Measurements from ENCODE around the gene PTRH2.
"Not testable (repeated sequence)": the region's sequence is repeated elsewhere in the genome, so short reads cannot be mapped to it uniquely, and the experiment has no call there.

The PTRH2 gene

DNA sequence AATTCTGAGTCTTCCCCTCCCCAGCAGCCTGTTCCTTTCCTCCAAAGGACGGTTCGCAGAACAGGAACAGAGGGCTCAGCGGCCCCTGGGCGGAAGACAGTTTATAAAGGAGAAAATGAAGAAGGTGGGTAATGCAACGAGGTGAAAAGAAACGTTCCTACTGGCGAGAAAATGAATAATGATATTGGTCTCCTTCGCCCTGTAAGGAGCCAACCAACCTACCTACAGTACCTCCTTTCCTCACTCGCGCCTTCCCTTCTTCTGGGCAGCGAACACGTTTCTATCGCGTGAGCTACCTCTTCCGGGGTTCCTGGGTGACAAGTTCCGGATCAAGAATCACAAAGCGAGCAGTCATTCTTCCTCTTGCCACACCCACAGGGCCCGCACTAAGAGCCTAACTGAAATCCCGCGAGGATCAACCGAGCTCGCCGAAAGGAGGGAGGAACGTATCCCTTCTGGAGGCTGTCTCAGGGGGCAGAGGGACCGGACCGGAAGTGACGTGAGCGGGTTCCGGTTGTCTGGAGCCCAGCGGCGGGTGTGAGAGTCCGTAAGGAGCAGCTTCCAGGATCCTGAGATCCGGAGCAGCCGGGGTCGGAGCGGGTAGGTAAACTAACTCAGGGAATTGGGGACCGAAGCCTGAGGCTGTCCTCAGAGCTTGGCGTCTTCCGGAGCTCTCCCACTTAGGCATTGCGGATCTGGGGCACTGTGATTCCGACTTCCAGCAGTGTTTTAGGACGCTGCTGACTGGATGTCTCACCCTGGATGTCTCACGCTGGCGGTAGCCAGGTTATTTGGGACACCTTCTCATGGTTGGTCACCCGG is at the start of gene PTRH2, which contains the start of gene VMP1:
Gene PTRH2, minus strand, starts transcription at position 282 of the 822 bp plus-strand sequence. CDS start 9,452 bp downstream, outside the sequence.
Gene VMP1, plus strand, starts transcription at position 506 of the 822 bp plus-strand sequence. CDS start 23,793 bp downstream, outside the sequence.
- H3K4me1 ChIP-seq (ENCODE audit: control insufficient read depth, insufficient read depth, low read length, unreplicated experiment) = peaks cover 20% of the 10 kb centered on the region
- no peaks in the 10 kb centered on the region for H3K27me3 ChIP-seq (ENCODE audit: insufficient read depth, low read length)
- no peaks in the 10 kb centered on the region for H3K36me3 ChIP-seq (ENCODE audit: insufficient read depth, low read length)
- H3K79me2 ChIP-seq (ENCODE audit: control insufficient read depth, insufficient read depth, low read length, unreplicated experiment) = peaks cover 95% of the 10 kb centered on the region
- peak within 1 kb of the TSS; percentile 90 for H3K27ac ChIP-seq (ENCODE audit: low read depth, low read length)
- peak within 1 kb of the TSS; percentile 100 for H3K4me3 ChIP-seq (ENCODE audit: low read depth, low read length)
- peak within 1 kb of the TSS; percentile 70 for H2AFZ ChIP-seq (ENCODE audit: low read length, unreplicated experiment)

DNA sequence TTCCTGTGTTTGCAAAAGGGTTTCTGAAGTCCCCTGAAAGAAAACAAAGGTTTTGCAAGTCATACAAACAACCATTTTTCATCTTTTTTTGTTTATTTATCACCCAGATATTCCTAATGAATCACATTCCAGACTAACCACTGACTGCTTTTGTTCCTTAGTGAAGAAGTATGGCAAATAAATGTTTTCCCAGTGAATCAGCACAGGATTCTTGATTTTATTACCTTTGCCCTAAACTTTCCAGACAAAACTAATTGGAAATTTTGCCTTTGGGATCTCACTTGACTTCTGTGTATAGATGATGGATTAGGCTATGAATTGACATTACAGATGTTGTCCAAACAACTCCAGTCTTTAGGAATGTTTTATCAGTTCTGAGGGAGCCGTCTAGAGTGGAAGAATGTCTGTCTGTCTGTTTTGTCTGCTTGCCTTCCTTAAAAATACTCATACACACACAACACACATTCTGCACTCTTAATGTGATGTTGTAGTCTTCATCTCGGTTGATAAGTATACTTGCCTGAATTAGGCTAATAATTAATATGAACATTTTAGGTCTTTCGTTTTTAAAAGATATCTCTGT is 49.1 kb upstream of the PTRH2 start:
- H3K4me1 ChIP-seq (ENCODE audit: control insufficient read depth, insufficient read depth, low read length, unreplicated experiment) = peaks cover 50% of the 10 kb centered on the region
- H2AFZ ChIP-seq (ENCODE audit: low read length, unreplicated experiment) = no peak overlapping the region
- H3K27ac ChIP-seq (ENCODE audit: low read depth, low read length) = peak overlapping the region; percentile 98
- H3K36me3 ChIP-seq (ENCODE audit: insufficient read depth, low read length) = peaks cover 14% of the 10 kb centered on the region
- H3K79me2 ChIP-seq (ENCODE audit: control insufficient read depth, insufficient read depth, low read length, unreplicated experiment) = peaks cover 17% of the 10 kb centered on the region
- no peaks in the 10 kb centered on the region for H3K27me3 ChIP-seq (ENCODE audit: insufficient read depth, low read length)
- peak overlapping the region; percentile 52 for H3K4me3 ChIP-seq (ENCODE audit: low read depth, low read length)

DNA sequence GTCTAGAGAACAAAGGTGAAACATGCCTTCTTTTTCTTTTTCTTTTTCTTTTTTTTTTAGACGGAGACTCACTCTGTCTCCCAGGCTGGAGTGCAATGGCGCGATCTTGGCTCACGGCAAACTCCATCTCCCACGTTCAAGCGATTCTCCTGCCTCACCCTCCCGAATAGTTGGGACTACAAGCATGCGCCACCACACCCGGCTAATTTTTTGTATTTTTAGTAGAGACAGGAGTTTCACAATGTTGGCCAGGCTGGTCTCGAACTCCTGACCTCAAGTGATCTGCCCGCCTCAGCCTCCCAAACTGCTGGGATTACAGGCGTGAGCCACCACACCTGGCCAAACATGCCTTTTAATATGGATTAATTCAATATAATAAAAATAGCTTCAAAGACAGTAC is 47.8 kb upstream of the PTRH2 start:
- Histone ChIP-seq H3K79me2 (ENCODE audit: control insufficient read depth, insufficient read depth, low read length, unreplicated experiment) (peaks cover 17% of the 10 kb centered on the region), H3K27ac (ENCODE audit: low read depth, low read length) (peak overlapping the region; percentile 98)

DNA sequence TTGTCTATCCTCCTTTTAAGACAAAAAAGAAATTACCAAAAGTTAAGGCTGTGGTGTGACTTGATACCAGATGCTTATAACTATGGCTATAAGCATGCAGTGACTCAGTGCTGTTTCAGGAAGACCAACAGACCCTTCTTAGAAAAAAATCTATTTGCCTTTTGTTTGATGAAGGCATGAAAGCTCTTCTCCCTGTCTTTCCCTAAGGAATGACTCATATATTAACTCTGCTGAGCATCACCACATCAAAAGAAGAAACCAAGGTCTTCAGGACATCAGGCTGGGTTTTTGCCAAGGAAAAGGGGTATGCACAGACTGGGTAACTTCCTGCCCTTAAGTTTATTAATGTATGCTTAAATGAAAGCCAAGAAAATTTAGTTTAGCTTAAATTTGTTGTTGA is 47.3 kb upstream of the PTRH2 start:
- Histone ChIP-seq H3K4me1 (ENCODE audit: control insufficient read depth, insufficient read depth, low read length, unreplicated experiment) (peaks cover 47% of the 10 kb centered on the region), H3K27me3 (ENCODE audit: insufficient read depth, low read length) (no peaks in the 10 kb centered on the region), H3K27ac (ENCODE audit: low read depth, low read length) (peak overlapping the region; percentile 98), H2AFZ (ENCODE audit: low read length, unreplicated experiment) (no peak overlapping the region), H3K36me3 (ENCODE audit: insufficient read depth, low read length) (peaks cover 12% of the 10 kb centered on the region), H3K79me2 (ENCODE audit: control insufficient read depth, insufficient read depth, low read length, unreplicated experiment) (peaks cover 17% of the 10 kb centered on the region), H3K4me3 (ENCODE audit: low read depth, low read length) (peak overlapping the region; percentile 54)

More for the DNA sequence above, 47.8 kb upstream of the PTRH2 start:
- not testable (repeated sequence) for H3K4me3 ChIP-seq (ENCODE audit: low read depth, low read length); H3K27me3 ChIP-seq (ENCODE audit: insufficient read depth, low read length); H2AFZ ChIP-seq (ENCODE audit: low read length, unreplicated experiment)
- Histone ChIP-seq H3K36me3 (ENCODE audit: insufficient read depth, low read length) (peaks cover 14% of the 10 kb centered on the region), H3K4me1 (ENCODE audit: control insufficient read depth, insufficient read depth, low read length, unreplicated experiment) (peaks cover 47% of the 10 kb centered on the region)

DNA sequence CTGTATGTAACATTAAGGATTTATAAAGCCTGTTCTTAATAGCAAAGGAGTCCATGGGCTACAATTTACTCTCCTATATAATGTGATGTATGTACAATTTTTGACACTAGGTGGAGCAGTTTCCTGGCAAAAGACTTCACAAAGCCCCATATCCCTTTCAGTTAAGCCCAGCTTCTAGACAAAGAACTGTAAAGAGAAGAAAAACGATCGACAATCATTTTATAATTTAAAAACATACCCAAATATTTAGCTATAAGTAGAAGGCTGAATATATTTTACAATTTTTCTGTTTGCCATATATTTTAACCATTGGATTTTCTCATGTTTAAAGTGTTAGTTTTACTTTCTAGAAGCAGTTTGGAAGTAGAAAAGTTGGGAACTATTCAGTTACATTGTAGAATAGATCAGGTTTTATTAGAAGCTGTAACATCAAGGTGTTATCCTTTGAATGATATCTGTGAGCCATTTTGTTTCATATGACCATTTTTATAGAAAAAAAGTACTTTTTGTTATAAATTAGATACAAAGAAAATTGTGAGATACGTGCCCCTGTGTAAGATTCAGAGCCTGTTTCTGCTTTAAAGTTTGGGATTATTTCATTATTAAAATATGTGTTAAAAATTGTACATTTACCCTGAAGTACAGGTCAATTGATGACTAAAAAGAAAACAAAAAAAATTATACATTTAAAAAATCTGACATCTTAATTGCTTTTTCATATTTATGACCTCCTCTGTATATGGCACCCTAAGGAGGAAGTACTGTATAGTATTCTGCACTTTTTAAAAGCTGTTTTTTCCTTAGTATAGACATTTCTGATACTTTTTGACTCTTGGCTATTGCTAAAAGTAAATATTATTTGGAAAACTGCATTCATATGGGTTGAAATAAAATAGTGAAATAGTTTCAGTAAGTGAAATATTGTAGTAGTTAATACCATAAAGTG is 46.6 kb upstream of the PTRH2 start:
- Histone ChIP-seq H3K27me3 (ENCODE audit: insufficient read depth, low read length) (no peaks in the 10 kb centered on the region), H3K4me1 (ENCODE audit: control insufficient read depth, insufficient read depth, low read length, unreplicated experiment) (peaks cover 47% of the 10 kb centered on the region), H3K4me3 (ENCODE audit: low read depth, low read length) (peak overlapping the region; percentile 54), H3K36me3 (ENCODE audit: insufficient read depth, low read length) (peaks cover 9% of the 10 kb centered on the region), H3K27ac (ENCODE audit: low read depth, low read length) (peak overlapping the region; percentile 98), H2AFZ (ENCODE audit: low read length, unreplicated experiment) (no peak overlapping the region), H3K79me2 (ENCODE audit: control insufficient read depth, insufficient read depth, low read length, unreplicated experiment) (peaks cover 17% of the 10 kb centered on the region)

DNA sequence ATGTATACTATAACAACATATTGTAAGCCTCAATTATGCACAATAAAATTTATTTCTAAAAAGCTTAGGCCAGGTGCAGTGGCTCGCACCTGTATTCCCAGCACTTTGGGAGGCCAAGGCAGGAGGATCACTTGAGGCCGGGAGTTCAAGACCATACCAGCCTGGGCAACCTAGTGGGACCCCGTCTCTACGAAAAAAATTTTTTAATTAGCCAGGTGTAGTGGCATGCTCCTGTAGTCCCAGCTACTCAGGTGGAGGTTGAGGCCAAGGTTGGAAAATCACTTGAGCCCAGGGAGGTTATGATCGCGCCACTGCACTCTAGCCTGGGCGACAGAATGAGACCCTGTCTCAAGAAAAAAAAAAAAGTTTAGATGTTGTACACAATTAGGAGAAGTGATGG is 45.7 kb upstream of the PTRH2 start:
- Histone ChIP-seq H3K27ac (ENCODE audit: low read depth, low read length) (peak overlapping the region; percentile 98), H3K4me1 (ENCODE audit: control insufficient read depth, insufficient read depth, low read length, unreplicated experiment) (peaks cover 47% of the 10 kb centered on the region), H3K79me2 (ENCODE audit: control insufficient read depth, insufficient read depth, low read length, unreplicated experiment) (peaks cover 12% of the 10 kb centered on the region)

DNA sequence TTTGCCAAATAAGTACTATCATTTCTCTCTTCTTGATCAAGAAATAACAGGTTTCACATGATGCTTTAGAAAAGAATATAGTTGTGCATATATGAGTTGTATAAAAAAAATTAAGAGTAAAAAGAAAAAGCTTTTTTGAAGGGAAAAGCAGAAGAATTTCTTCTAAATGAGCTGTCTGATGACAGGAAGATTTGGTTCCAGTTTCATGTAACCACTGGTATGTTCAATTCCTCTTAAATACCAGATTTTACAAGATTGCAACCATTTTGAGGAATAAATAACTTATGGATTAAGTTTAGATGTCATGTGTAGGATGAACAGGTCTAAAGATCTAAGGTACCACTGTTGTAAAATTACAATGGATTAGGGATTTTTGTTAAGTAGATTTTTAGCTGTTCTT is 45.2 kb upstream of the PTRH2 start:
- Histone ChIP-seq H3K4me1 (ENCODE audit: control insufficient read depth, insufficient read depth, low read length, unreplicated experiment) (peaks cover 45% of the 10 kb centered on the region), H3K4me3 (ENCODE audit: low read depth, low read length) (no peak overlapping the region), H3K27ac (ENCODE audit: low read depth, low read length) (peak overlapping the region; percentile 5), H3K27me3 (ENCODE audit: insufficient read depth, low read length) (no peaks in the 10 kb centered on the region), H3K36me3 (ENCODE audit: insufficient read depth, low read length) (no peaks in the 10 kb centered on the region), H3K79me2 (ENCODE audit: control insufficient read depth, insufficient read depth, low read length, unreplicated experiment) (peaks cover 10% of the 10 kb centered on the region), H2AFZ (ENCODE audit: low read length, unreplicated experiment) (no peak overlapping the region)

More for the DNA sequence above, 45.7 kb upstream of the PTRH2 start:
- Histone ChIP-seq H3K4me3 (ENCODE audit: low read depth, low read length) (no peak overlapping the region), H3K36me3 (ENCODE audit: insufficient read depth, low read length) (peaks cover 1% of the 10 kb centered on the region; the same call in 1 of the 2 replicates), H3K27me3 (ENCODE audit: insufficient read depth, low read length) (no peaks in the 10 kb centered on the region), H2AFZ (ENCODE audit: low read length, unreplicated experiment) (no peak overlapping the region)

DNA sequence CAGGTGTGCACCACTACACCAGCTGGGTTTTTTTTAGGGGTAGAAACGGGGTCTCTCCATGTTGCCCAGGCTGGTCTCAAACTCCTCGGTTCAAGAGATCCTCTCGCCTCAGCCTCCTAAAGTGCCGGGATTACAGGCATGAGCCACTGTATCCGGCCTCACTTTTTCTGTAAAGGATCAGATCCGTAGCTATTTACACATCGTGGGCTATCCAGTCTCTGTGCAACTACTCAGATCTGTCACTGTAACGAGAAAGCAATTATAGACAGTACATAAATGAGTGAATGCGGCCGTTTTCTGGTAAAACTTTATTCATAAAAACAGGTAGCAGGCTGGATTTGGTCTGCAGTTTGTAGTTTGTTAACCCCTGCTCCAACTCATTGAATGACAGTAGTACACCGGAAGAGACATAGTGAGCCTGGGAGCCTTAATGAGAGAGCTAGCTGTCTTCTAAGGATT is 44.8 kb upstream of the PTRH2 start:
- H3K79me2 ChIP-seq (ENCODE audit: control insufficient read depth, insufficient read depth, low read length, unreplicated experiment) = peaks cover 10% of the 10 kb centered on the region
- no peaks in the 10 kb centered on the region for H3K27me3 ChIP-seq (ENCODE audit: insufficient read depth, low read length)
- H3K4me3 ChIP-seq (ENCODE audit: low read depth, low read length) = no peak overlapping the region
- H3K4me1 ChIP-seq (ENCODE audit: control insufficient read depth, insufficient read depth, low read length, unreplicated experiment) = peaks cover 40% of the 10 kb centered on the region
- no peak overlapping the region for H2AFZ ChIP-seq (ENCODE audit: low read length, unreplicated experiment)
- no peaks in the 10 kb centered on the region for H3K36me3 ChIP-seq (ENCODE audit: insufficient read depth, low read length)
- H3K27ac ChIP-seq (ENCODE audit: low read depth, low read length) = peak overlapping the region; percentile 5

DNA sequence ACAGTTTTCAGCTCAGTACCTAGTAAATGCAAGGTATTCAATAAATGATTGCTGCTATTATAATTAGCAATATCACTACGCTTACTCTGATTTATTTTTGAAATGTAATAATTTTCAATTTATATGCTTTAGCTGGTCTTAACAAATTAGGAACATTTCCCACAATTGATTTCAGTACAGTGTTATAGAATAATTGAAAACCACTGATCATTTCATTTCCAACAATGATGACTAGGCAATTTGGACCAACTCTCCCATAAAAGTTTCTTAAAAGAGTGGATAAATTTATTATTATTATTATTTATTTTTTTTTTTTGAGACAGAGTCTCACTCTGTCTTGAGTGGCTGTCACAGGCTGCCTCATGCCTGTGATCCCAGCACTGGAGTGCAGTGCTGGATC is 41.4 kb upstream of the PTRH2 start:
- Histone ChIP-seq H3K4me3 (ENCODE audit: low read depth, low read length) (no peak overlapping the region), H2AFZ (ENCODE audit: low read length, unreplicated experiment) (no peak overlapping the region), H3K4me1 (ENCODE audit: control insufficient read depth, insufficient read depth, low read length, unreplicated experiment) (peaks cover 9% of the 10 kb centered on the region), H3K27me3 (ENCODE audit: insufficient read depth, low read length) (no peaks in the 10 kb centered on the region), H3K27ac (ENCODE audit: low read depth, low read length) (0 out of 2 replicates have a peak overlapping the region, but pooled peaks have one; percentile 25), H3K36me3 (ENCODE audit: insufficient read depth, low read length) (peaks cover 9% of the 10 kb centered on the region), H3K79me2 (ENCODE audit: control insufficient read depth, insufficient read depth, low read length, unreplicated experiment) (no peaks in the 10 kb centered on the region)

DNA sequence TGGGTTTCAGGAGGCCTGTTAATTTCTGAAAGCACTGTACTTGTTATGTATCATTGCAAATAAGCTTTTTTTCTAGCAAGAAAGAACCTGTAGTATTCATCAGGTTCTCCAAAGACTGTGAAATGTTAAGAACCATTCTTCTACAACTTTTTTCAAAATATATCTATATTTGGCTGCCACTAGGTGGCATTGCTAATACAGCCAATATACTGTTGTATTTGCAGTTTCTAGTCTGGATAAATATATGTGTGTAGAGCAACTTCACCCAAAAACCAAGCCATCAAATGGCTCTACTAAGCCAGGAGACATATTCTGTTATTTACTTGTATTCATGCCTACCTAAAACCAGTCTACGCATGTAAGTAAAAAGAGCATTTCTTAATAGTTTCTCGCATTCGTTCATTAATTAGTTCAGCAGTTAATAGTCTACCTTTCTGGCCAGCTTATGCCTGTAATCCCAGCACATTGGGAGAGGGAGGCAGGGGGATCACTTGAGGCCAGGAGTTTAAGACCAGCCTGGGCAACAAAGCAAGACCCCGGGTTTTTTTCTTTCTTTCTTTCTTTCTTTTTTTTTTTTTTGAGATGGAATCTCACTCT is 39.7 kb upstream of the PTRH2 start:
- Histone ChIP-seq H2AFZ (ENCODE audit: low read length, unreplicated experiment) (no peak overlapping the region), H3K36me3 (ENCODE audit: insufficient read depth, low read length) (peaks cover 20% of the 10 kb centered on the region), H3K27me3 (ENCODE audit: insufficient read depth, low read length) (no peaks in the 10 kb centered on the region), H3K27ac (ENCODE audit: low read depth, low read length) (no peak overlapping the region), H3K4me3 (ENCODE audit: low read depth, low read length) (no peak overlapping the region), H3K4me1 (ENCODE audit: control insufficient read depth, insufficient read depth, low read length, unreplicated experiment) (no peaks in the 10 kb centered on the region), H3K79me2 (ENCODE audit: control insufficient read depth, insufficient read depth, low read length, unreplicated experiment) (no peaks in the 10 kb centered on the region)
